Left lobe of liver (tissue), 2 donors: ENCODE results near the gene ATXN7L3B. TPM values are rescaled to one million over a fixed set of nuclear protein-coding genes. Genes with fewer than 3 reads are reported as not detected.
"Not testable (repeated sequence)": the region's sequence is repeated elsewhere in the genome, so short reads cannot be mapped to it uniquely, and the experiment has no call there.

Source experiments
- ATAC-seq: fragments of 200-7000 bp; cut with Tn5 transposase; one replicate; pipeline ENCODE4 v1.9.1; 2020; ENCODE audit warnings: mild to moderate bottlenecking, moderate library complexity
- DNase-seq: peaks from one replicate; pipeline ENCODE4 v3.0.0-alpha.2; 2020; ENCODE audit warnings: low spot score
- total RNA-seq: library from RNA; stranded (reverse); gene quantifications from one replicate; pipeline ENCODE4 v1.2.1, GENCODE V29; 2021
- donor health status: DM: no; HTN: no; CAD: no; lungs with moderate emphysema.
- donor health status: DM: no; HTN: yes; CAD: no.

Gene ATXN7L3B, protein sequence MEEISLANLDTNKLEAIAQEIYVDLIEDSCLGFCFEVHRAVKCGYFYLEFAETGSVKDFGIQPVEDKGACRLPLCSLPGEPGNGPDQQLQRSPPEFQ
- 12.8 TPM for total RNA-seq

DNA sequence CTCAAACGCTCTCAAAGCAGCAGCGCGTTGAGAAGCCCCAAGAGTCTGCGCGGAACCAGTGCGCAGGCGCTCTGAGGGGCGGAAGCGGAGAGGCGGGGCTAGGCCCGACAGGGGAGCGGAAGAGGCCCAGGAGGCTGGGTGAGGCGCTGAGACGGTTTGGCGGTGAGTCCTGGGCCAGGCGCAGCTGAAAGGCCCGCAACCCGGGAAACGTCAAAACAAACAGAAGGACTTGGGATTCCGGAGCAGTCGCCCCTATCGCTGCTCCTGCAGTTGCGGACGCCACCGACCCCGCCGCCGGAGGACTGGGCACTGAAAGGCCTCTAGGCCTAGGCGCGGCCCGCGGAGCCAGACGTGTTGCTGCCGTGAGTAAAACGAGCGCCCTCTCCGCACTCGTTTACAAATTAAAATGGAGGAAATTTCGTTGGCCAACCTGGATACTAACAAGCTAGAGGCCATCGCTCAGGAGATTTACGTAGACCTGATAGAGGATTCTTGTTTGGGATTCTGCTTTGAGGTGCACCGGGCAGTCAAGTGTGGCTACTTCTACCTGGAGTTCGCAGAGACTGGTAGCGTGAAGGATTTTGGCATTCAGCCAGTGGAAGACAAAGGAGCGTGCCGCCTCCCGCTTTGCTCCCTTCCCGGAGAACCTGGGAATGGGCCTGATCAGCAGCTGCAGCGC is at the start of gene ATXN7L3B:
TSS of gene ATXN7L3B (plus strand) at position 129 of the 679 bp plus-strand sequence. CDS start at position 407, 278 bp downstream.
- peak; percentile 98 for ATAC-seq
- DNase-seq, result peak; percentile 95

DNA sequence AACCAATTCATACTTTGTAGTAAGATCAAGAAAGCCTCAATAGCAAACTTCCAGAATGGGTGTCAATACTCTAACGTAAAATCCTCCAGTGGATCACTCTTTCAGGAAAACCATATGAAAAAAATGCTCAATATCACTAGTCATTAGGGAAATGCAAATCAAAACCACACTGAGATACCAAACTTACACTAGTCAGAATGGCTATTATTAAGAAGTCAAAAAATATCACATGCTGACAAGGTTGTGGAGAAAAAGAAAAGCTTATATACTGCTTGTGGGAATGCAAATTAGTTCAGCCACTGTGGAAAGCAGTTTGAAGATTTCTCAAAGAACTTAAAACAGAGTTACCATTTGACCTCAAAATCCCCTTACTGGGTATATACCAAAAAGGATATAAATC is 49.5 kb upstream of the ATXN7L3B start:
- DNase-seq (no peak), ATAC-seq (no peak)

DNA sequence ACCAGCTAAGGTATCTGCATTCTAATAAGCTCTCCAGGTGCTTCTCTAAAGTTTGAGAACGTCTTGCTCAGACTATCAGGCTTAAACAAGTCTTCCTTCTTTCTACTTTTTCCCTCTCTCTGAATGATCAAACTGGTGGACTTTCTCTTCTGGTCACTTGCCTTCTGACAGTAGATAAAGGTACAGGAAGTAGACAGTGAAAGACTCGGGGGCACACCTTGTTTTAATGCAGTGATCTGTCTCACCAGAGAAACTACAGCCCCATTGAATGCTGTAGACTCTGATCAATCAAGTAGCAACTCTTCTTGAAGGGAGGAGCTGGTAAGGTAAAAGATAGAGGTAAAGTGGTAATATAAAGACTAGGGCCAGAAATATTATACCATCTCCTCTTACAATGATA is 48.1 kb upstream of the ATXN7L3B start:
- DNase-seq (no peak), ATAC-seq (no peak)

DNA sequence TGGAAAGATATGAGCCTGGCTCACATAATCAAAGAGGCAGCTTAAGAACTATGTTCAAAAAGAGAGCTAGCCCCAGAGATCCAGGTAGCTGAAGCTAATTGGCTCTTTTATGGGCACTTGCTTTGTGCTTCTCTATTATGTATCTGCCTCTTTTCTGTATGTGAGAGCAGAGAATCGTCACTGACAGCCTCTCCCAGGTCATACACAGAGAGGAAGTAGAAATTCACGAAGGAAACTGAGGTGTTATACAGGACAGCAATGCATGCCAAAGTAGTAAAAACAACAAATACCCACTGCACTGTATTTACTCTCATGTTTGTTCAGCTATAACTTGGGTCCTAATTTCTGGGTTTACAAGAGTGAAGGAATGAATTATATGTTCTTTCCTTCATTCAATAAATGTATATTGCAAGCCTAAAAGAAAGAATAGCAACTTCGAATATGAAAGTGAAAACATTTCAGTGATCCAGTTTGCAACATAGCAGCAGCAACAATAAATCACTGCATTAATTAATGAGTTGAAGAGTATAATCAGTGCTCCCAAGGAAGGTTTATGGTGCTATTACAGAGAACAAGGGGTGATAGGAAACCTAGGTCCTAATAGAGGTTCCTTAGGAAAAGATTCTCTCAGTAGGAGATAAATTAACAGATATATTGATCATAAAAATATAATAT is 47.1 kb upstream of the ATXN7L3B start:
- ATAC-seq (peak; percentile 60), DNase-seq (no peak)

DNA sequence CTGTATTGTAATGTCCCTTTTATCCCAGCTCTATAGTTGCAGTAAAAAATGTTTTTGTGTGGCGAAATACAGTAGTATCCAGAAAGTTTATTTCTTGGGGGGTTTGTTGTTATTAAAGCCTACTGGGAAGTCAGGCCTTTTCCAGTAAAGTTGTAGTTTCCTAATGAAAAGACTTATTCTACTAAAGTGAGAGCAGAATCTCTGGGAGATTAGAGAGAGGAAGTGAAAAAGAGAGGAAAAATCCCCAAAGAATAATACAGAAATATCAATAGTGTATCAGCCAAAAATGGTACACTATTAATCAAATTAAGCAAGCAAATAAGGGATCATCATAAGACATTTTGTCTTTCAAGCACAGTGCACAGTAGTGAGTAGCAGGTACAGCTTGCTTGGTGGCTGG is 46.3 kb upstream of the ATXN7L3B start:
- ATAC-seq (no peak), DNase-seq (no peak)

DNA sequence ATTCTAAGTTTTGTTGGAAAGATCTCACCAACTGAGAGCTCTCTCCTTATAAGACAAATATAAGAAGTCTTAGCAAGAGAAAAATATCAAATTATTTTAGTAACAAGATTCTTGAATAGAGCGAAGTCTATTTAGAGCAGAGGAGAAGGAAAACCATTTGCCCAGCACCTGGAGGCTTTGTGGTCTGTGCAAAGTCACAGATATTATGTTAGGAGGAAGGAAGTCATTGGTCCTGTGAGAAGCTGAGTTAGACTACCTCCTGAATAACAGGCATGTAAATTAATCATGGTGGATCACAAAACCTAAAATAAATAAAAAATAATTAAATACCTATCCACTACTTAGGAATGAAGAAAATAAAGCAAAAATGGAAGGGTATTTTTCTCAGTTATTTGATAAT is 38.4 kb upstream of the ATXN7L3B start:
- ATAC-seq (no peak), DNase-seq (no peak)

DNA sequence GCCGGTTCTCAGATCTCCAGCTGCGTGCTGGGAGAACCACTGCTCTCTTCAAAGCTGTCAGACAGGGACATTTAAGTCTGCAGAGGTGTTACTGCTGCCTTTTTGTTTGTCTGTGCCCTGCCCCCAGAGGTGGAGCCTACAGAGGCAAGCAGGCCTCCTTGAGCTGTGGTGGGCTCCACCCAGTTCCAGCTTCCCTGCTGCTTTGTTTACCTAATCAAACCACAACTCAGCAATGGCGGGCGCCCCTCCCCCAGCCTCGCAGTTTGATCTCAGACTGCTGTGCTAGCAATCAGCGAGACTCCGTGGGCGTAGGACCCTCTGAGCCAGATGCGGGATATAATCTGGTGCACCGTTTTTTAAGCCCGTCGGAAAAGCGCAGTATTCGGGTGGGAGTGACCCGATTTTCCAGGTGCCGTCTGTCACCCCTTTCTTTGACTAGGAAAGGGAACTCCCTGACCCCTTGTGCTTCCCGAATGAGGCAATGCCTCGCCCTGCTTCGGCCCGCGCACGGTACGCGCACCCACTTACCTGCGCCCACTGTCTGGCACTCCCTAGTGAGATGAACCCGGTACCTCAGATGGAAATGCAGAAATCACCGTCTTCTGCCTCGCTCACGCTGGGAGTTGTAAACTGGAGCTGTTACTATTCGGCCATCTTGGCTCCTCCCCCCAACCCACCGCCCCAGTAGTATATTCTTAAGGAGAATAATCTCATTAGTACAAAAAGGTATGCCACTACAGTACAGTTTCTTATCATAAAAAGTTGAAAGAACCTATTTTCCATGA is 28.6 kb upstream of the ATXN7L3B start:
- ATAC-seq, DNase-seq: not testable (repeated sequence)

DNA sequence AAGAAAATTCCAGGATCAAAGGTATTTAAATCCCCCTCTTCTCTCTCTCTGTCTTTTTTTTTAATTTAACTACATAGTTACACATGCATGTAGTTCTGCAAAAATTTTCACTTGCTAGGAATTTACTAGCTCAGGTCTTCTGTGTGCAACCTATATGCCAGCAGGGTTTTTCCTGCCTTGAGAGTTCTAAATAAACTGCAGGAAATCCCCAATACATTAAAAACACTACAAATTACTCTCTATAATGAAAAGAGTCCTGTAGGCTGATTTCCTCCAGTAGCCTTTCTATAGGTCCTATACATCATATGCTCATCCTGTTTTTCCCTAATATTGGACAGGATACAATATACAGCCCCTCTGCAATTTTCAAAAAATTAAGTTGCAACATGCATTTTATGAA is 27.7 kb upstream of the ATXN7L3B start:
- no peak for DNase-seq
- no peak for ATAC-seq

DNA sequence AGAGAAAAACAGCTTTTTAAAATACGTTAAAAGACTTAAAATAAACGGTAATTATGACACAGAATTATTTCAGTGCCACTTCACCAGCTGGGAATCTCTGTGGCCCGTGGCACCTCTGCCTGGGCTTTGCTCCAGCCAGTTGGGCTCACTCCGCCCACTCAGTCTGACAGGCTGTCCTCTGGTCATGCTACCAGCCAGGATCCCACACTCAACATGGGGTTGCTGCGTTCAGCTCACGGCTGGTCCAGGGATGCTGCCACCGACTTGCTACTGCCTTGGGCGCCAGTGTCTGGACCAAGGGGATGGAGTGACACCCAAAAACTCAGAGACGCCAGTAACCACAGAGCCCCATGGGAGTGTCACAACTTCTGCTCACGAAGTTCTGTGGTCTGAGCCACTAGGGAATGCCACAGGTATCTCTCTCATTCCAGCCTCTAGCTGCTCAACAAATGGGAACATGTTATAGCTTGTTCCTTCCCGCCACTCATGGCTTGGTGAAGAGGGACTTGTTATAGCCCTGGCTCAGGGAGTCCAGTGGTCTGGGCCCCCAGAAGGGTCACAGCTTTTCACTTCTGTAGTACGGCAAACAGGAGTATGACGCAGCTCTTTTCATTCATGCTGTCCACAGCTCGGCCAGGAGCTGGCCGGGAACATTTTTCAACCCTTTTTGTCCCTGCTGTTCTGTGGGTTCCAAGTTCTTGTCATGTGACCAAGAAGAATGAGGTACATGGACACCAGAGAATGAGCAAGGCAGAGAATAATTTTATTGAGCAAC is 23.4 kb upstream of the ATXN7L3B start:
- DNase-seq (no peak), ATAC-seq (no peak)

DNA sequence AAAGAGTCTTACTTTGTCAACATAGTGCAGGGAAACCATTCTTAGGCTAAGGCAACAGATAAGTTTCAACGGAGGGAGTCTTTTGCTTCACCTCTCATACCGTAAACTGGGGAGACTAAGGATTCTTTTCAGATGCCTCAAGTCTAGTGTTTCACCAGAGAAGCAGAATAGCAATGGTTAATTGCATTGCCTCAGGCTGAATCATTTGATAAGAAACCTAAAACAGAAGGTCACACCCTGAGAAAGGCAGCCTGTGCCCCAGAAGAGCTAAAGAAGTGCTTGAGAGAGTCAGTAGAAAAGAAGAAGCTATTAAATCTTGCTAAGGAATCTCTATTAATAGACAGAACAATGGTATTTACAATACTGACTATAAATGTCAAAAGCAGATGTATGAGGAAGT is 21.8 kb upstream of the ATXN7L3B start:
- DNase-seq (no peak), ATAC-seq (no peak)

DNA sequence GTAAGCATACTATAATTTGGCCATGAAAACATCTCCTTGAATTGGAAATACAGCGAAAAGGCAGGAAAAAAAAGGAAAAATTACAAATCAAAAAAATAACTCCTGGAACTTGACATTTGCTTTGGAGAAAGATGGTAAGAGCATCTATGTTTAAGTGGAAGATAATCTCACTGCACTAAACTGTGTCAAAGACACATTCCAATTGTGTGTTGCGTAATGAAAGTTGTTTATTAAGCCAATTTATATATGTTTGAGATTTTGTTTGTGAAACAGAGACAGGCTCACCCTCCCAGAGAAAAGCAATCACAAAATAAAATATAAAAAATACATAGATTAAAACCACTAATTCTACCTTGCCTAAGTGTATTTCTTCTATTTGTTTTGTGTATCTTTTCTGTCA is 11.1 kb upstream of the ATXN7L3B start:
- ATAC-seq, result no peak

DNA sequence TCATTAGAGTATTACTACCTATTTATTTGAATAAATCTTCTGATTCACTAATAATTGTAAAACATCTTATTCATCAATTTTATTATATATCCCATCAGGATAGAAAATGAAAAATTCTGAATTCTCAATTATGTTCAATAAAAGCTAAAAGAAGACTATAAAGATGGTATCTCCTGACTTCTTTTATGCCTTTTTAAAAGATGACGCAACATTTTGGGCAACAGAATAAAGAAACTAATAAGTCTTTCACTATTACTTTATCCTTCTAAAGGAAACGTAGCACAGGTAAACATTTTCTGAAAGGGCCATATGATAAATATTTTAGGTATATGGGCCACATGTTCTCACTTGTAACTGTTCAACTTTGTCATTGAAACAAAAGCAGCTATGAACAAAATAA is 10.1 kb upstream of the ATXN7L3B start:
- ATAC-seq (no peak), DNase-seq (no peak)

More for the DNA sequence above, 11.1 kb upstream of the ATXN7L3B start:
- DNase-seq, result no peak

DNA sequence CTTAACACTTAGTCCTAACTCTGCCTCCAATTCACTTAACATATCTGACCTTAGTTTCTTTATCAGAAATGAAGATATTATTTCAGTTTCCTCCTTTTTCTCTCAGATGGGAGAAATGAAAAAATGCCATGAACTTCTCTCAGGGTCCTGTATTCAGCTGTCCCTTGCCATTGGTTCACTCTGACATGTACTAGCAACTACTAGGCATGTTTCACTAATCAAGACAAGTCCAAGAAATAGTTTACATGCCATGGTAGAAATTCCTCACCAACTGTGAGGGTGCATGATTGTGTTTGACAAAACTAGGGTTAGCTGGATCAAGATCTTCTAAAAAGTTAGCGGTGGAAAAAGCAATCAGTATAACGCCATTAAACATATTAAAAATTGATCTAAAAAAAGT is 7.0 kb upstream of the ATXN7L3B start:
- DNase-seq (no peak), ATAC-seq (no peak)

DNA sequence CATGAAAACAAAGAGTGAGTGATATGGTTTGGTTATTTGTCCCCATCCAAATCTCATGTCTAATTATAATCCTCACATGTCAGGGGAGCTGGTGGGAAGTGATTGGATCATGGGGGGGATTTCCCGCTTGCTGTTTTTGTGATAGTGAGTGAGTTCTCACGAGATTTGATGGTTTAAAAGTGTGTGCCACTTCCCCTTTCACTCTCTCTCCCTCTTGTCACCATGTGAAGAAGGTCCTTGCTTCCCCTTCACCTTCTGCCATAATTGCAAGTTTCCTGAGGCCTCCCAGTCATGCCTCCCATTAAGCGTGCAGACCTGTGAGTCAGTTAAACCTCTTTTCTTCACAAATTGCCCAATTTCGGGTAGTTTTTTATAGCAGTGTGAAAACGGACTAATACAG is 2.1 kb upstream of the ATXN7L3B start:
- no peak for DNase-seq
- ATAC-seq, result no peak

DNA sequence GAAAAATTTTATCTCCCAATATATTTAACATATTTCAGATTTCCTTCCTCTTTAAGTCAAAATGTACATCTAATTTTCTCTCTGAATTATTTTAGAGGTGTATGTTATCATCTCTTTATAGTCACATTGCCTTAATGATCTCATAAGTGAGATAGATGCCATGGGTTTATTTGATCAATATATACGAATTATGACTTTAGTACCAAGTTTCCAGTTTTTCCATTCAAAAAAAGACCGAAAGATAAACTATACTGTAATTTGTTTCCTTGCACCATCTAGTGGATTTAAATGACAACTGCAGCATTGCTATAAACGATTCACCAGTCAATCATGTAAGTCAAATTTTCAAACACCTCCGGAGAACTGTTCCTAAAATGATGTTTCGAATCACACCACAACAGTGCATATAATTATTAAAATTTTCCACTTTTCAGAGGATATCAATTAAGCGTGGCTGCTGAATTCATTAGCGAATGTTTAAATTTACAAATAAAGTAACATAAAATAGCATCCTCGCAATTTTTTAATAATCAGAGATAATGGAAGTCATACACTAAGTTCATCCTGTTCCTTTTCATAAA is 419 bp upstream of the ATXN7L3B start:
- ATAC-seq (peak; percentile 55), DNase-seq (no peak)

DNA sequence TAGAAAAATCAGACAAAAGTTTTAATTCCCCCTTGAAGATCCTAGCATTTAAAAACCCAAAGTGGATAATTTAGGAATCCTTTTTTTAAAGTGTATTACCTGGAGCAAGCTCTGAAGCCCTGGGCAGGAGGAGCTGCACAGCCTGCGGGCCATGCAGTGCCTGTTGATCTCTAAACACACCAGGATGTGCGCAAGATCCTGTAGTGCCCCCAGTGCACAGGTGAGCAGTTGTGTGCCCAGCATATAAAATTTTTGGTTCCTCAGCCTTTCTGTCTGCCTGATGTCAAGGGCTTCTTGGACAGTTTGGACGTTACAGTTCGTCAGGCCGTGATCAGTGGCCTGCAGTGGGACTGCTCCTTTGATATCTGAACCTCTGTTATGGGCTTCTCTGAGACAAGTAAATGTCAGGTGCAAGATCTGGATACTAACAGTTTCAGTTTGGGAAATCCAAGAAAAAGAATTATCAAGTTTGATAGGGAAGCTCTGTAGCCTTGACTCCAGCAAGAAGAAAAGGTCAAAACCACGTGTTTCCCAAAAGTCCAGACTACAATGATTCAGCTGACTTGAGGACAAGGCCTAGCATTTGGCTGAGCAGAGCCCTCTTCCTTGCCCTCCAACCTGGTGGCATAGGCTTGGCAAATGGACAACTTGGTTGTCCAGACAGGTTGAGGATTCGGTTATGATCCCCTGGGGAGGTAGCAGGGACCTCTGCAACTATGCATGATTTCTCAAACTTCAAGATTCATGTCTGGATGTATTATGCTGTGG is 1.0 kb downstream of the ATXN7L3B start:
- ATAC-seq (peak; percentile 32), DNase-seq (no peak)

DNA sequence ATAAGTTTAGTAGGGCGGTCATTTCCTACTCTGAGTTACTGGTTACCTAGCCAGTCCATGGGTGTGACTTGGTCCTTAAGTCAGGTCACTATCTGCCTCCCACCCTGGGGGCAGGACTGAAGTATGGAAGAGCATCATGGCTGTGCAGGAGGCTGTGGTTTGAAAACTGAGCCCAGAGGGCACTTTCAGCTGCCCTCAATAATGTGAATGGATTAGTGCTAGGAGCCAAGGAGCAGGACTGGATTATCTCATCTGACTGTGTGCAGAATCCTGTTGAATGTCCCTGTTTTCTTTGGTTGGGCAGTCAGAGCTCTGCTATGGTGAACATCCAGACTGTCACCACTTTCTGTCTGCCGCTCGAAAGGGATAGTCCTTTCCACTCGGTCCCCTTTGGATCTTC is 1.6 kb downstream of the ATXN7L3B start:
- no peak for DNase-seq
- no peak for ATAC-seq

DNA sequence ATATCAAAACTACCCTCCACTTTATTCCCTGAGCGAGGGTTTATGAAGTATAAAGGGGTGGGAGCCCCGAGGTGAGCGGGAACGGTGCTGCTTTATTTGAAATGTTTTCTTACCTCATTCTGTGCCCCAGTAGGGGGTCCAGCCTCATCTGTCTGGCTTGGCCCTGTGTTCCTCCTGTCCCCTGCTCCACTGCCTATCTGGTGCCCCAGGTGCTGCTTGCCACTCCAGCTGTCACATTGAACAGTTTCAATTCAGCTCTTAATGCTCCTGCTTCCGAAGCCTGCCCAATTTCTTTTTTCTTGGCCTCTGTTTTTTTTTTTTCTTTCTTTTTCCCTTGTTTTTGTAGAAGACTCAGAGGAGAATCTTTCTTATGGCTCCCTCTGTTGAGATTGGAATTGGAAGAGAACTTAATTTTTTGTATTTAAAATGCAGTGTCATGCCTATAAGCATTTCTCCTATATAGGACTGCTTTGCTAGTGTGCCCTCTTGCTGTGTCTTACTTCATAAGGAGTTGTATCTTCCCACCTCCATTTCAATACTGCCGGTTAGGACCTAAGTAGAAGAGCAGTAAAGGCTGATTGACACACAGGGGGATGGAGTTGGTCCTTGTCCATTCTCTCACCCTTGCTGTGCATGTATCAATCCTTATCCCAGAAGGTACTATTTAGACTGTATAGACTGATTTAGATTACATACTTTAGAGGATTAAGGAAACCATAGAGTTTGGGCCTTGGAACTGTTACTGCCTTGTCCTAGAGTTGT is 2.3 kb downstream of the ATXN7L3B start:
- ATAC-seq, result no peak
- DNase-seq, result no peak

DNA sequence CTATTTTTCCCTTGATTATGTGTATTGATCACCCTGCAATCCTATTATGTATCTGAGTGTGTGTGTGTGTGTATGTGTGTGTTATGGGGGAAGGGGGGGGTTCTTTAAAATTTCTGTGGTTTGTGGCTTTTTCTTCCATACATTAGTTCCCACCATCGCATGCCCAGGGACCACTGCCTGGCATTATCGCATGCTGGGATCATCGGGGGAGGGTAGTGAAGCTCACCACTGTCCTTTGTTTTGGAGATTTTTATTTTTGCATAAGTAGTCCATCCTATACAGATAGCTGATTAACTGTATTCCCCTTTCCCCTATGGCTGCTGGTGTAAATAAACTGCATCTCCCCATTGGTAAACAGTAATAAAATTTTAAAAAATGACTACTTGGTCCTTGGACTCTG is 3.4 kb downstream of the ATXN7L3B start:
- ATAC-seq, result no peak
- no peak for DNase-seq
